Epithelial cell of proximal tubule (primary cell): Measurements from ENCODE around the gene ROR2. TPM values are rescaled to one million over a fixed set of nuclear protein-coding genes. Genes with fewer than 3 reads are reported as not detected.

Experiments used
- DNase-seq: peaks from one replicate; pipeline ENCODE4 v3.0.0-alpha.2; 2011; ENCODE audit warnings: low read depth
- H3K4me3 ChIP-seq: 2 replicates; pipeline ENCODE4 v1.5.1; 2011; ENCODE audit warnings: low read depth, mild to moderate bottlenecking, low read length
- total RNA-seq: library from RNA; depleted of rRNA; stranded (reverse); fragments of >200 nt; gene quantifications from 2 replicates; pipeline ENCODE4 v1.2.3, GENCODE V29; 2015
- TF ChIP-seq, protein P1 (sequence below): conservative IDR thresholded peaks from 2 replicates; pipeline ENCODE4 v1.5.1; 2012; ENCODE audit warnings: low read depth, mild to moderate bottlenecking, low read length

Gene ROR2
- total RNA-seq, 1 donor from 2014 or later: 3.1 TPM

GRCh38 chr9:91890662-91891061 lies 59.4 kb downstream of the ROR2 start:
- no peak overlapping the region for H3K4me3 ChIP-seq
- TF ChIP-seq, protein P1, sequence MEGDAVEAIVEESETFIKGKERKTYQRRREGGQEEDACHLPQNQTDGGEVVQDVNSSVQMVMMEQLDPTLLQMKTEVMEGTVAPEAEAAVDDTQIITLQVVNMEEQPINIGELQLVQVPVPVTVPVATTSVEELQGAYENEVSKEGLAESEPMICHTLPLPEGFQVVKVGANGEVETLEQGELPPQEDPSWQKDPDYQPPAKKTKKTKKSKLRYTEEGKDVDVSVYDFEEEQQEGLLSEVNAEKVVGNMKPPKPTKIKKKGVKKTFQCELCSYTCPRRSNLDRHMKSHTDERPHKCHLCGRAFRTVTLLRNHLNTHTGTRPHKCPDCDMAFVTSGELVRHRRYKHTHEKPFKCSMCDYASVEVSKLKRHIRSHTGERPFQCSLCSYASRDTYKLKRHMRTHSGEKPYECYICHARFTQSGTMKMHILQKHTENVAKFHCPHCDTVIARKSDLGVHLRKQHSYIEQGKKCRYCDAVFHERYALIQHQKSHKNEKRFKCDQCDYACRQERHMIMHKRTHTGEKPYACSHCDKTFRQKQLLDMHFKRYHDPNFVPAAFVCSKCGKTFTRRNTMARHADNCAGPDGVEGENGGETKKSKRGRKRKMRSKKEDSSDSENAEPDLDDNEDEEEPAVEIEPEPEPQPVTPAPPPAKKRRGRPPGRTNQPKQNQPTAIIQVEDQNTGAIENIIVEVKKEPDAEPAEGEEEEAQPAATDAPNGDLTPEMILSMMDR: no peak
- no peak for DNase-seq

DNA sequence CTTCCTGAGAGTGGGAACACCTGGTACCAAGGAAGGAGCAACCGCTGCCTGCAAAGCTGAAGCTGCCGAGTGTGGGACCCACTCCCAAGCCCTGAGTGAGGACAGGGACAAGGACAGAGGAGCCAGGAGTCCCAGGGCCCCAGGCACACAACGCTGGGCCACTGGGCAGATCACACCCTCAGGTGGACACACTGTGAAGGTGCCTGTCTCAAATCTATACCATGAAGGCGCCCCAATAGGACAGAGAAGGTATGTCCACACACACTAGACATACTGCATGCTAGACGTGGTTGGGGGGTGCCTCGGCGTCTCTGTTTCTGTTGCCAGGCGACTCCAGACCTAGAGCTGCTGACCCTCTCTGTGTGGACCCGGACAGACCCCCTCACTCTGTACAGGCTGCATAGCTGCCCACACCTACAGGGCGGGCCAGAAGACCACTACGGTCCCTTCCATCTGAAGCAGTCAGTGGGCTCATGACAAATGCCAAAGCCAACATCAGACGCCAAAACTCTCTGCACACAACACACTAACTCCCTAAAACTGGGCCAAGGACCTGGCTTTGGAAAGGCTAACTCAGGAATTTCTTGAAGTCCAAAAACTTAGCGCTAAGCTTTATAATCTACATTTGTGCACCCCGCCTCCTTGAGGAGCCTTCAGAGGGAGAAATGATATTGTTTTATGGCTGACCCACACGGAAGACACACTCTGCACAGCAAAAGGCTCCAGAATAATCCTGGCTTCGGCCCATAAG lies 60.7 kb downstream of the ROR2 start:
- TF ChIP-seq, protein P1: no peak
- no peak for DNase-seq
- no peak overlapping the region for H3K4me3 ChIP-seq

- H3K4me3 ChIP-seq: no peak overlapping the region
- no peak for DNase-seq
- TF ChIP-seq, protein P1: no peak
Measured at GRCh38 chr9:91886414-91887076, 63.5 kb downstream of the ROR2 start.

DNA sequence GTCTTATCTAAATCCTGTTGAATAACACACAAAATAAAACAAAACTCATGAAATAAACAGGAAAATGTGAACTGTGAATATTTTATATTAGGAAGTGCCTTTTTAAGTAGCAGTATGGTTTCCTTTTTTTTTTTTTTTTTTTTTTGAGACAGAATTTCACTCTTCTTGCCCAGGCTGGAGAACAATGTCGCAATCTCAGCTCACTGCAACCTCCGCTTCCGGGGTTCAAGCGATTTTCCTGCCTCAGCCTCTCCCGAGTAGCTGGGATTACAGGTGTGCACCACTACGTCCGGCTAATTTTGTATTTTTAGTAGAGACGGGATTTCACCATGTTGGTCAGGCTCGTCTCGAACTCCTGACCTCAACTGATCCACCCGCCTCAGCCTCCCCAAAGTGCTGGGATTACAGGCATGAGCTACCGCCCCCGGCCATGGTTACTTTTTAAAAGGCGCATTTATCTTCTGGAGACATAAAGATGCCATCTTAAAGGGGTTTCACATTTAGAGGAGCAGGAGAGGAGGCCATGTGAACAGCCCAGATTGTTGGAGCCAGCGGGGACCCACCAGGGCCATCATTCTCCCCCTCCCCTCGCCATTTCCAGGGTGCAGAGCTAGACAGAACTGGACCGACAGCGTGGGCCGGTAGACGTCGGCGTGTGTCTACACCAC lies 64.1 kb downstream of the ROR2 start:
- TF ChIP-seq, protein P1: no peak
- DNase-seq: no peak
- no peak overlapping the region for H3K4me3 ChIP-seq

- TF ChIP-seq, protein P1: no peak
- no peak overlapping the region for H3K4me3 ChIP-seq
- DNase-seq: no peak
Measured at GRCh38 chr9:91884696-91885687, 65.0 kb downstream of the ROR2 start.

- no peak for DNase-seq
- TF ChIP-seq, protein P1: no peak
- H3K4me3 ChIP-seq: no peak overlapping the region
Measured at GRCh38 chr9:91884153-91884552, 65.9 kb downstream of the ROR2 start.
